ENCODE results near the gene ERCC1.

ERCC1 gene

GRCh38 chr19:45370410-45371204 lies 53.1 kb downstream of the ERCC1 start, which contains the start of gene ERCC2:
TSS of gene ERCC2 (minus strand) at chr19:45370573. CDS start at chr19:45370540, 33 bp downstream.
- H3K27me3 ChIP-seq (replicated peaks; ENCODE audit: control insufficient read depth, insufficient read depth, low read length): no peaks in the 10 kb centered on the region
- H3K4me3 ChIP-seq (ENCODE audit: low read length): peak within 1 kb of the TSS; percentile 96
- peak within 1 kb of the TSS; percentile 90 for H3K9ac ChIP-seq (ENCODE audit: low read length)
- H3K36me3 ChIP-seq (ENCODE audit: control insufficient read depth, insufficient read depth, low read length, severe bottlenecking): no peaks in the 10 kb centered on the region
- H3K4me1 ChIP-seq (ENCODE audit: control insufficient read depth, insufficient read depth, low read length): peaks cover 4% of the 10 kb centered on the region
- no peaks in the 10 kb centered on the region for H3K9me3 ChIP-seq (ENCODE audit: control insufficient read depth, low read length)
- DNase-seq (ENCODE audit: low read depth): peak; percentile 100

GRCh38 chr19:45368737-45369340 lies 54.9 kb downstream of the ERCC1 start:
- peak overlapping the region; percentile 96 for H3K4me3 ChIP-seq (ENCODE audit: low read length)
- peaks cover 4% of the 10 kb centered on the region for H3K4me1 ChIP-seq (ENCODE audit: control insufficient read depth, insufficient read depth, low read length)
- no peak for DNase-seq (ENCODE audit: low read depth)
- no peaks in the 10 kb centered on the region for H3K36me3 ChIP-seq (ENCODE audit: control insufficient read depth, insufficient read depth, low read length, severe bottlenecking)
- no peaks in the 10 kb centered on the region for H3K9me3 ChIP-seq (ENCODE audit: control insufficient read depth, low read length)
- no peaks in the 10 kb centered on the region for H3K27me3 ChIP-seq (replicated peaks; ENCODE audit: control insufficient read depth, insufficient read depth, low read length)
- H3K9ac ChIP-seq (ENCODE audit: low read length): no peak overlapping the region

- DNase-seq (ENCODE audit: low read depth): no peak
- H3K4me3 ChIP-seq (ENCODE audit: low read length): no peak overlapping the region
- peaks cover under 1% of the 10 kb centered on the region for H3K36me3 ChIP-seq (ENCODE audit: control insufficient read depth, insufficient read depth, low read length, severe bottlenecking)
- H3K9ac ChIP-seq (ENCODE audit: low read length): no peak overlapping the region
- no peaks in the 10 kb centered on the region for H3K9me3 ChIP-seq (ENCODE audit: control insufficient read depth, low read length)
- peaks cover 4% of the 10 kb centered on the region for H3K4me1 ChIP-seq (ENCODE audit: control insufficient read depth, insufficient read depth, low read length)
- H3K27me3 ChIP-seq (replicated peaks; ENCODE audit: control insufficient read depth, insufficient read depth, low read length): no peaks in the 10 kb centered on the region
Measured at GRCh38 chr19:45368127-45368526, 55.6 kb downstream of the ERCC1 start.

GRCh38 chr19:45364696-45365095 lies 59.0 kb downstream of the ERCC1 start:
- Histone ChIP-seq H3K27me3 (replicated peaks; ENCODE audit: control insufficient read depth, insufficient read depth, low read length) (no peaks in the 10 kb centered on the region), H3K4me3 (ENCODE audit: low read length) (no peak overlapping the region), H3K9ac (ENCODE audit: low read length) (no peak overlapping the region), H3K9me3 (ENCODE audit: control insufficient read depth, low read length) (no peaks in the 10 kb centered on the region), H3K36me3 (ENCODE audit: control insufficient read depth, insufficient read depth, low read length, severe bottlenecking) (peaks cover 21% of the 10 kb centered on the region), H3K4me1 (ENCODE audit: control insufficient read depth, insufficient read depth, low read length) (no peaks in the 10 kb centered on the region)
- no peak for DNase-seq (ENCODE audit: low read depth)

- Histone ChIP-seq H3K4me3 (ENCODE audit: low read length) (no peak overlapping the region), H3K9ac (ENCODE audit: low read length) (no peak overlapping the region), H3K27me3 (replicated peaks; ENCODE audit: control insufficient read depth, insufficient read depth, low read length) (no peaks in the 10 kb centered on the region), H3K4me1 (ENCODE audit: control insufficient read depth, insufficient read depth, low read length) (no peaks in the 10 kb centered on the region), H3K36me3 (ENCODE audit: control insufficient read depth, insufficient read depth, low read length, severe bottlenecking) (peaks cover 27% of the 10 kb centered on the region), H3K9me3 (ENCODE audit: control insufficient read depth, low read length) (no peaks in the 10 kb centered on the region)
- no peak for DNase-seq (ENCODE audit: low read depth)
Measured at GRCh38 chr19:45363861-45364459, 59.8 kb downstream of the ERCC1 start.

- no peak overlapping the region for H3K9ac ChIP-seq (ENCODE audit: low read length)
- no peaks in the 10 kb centered on the region for H3K4me1 ChIP-seq (ENCODE audit: control insufficient read depth, insufficient read depth, low read length)
- no peak overlapping the region for H3K4me3 ChIP-seq (ENCODE audit: low read length)
- no peaks in the 10 kb centered on the region for H3K27me3 ChIP-seq (replicated peaks; ENCODE audit: control insufficient read depth, insufficient read depth, low read length)
- H3K9me3 ChIP-seq (ENCODE audit: control insufficient read depth, low read length): no peaks in the 10 kb centered on the region
- H3K36me3 ChIP-seq (ENCODE audit: control insufficient read depth, insufficient read depth, low read length, severe bottlenecking): peaks cover 32% of the 10 kb centered on the region
- no peak for DNase-seq (ENCODE audit: low read depth)
Measured at GRCh38 chr19:45362291-45362690, 61.4 kb downstream of the ERCC1 start.

- Histone ChIP-seq H3K9me3 (ENCODE audit: control insufficient read depth, low read length) (no peaks in the 10 kb centered on the region), H3K4me3 (ENCODE audit: low read length) (no peak overlapping the region), H3K9ac (ENCODE audit: low read length) (no peak overlapping the region), H3K4me1 (ENCODE audit: control insufficient read depth, insufficient read depth, low read length) (no peaks in the 10 kb centered on the region), H3K27me3 (replicated peaks; ENCODE audit: control insufficient read depth, insufficient read depth, low read length) (no peaks in the 10 kb centered on the region), H3K36me3 (ENCODE audit: control insufficient read depth, insufficient read depth, low read length, severe bottlenecking) (peaks cover 35% of the 10 kb centered on the region)
- no peak for DNase-seq (ENCODE audit: low read depth)
Measured at GRCh38 chr19:45361608-45362007, 62.1 kb downstream of the ERCC1 start.

- DNase-seq (ENCODE audit: low read depth): no peak
- Histone ChIP-seq H3K4me3 (ENCODE audit: low read length) (no peak overlapping the region), H3K9me3 (ENCODE audit: control insufficient read depth, low read length) (no peaks in the 10 kb centered on the region), H3K27me3 (replicated peaks; ENCODE audit: control insufficient read depth, insufficient read depth, low read length) (no peaks in the 10 kb centered on the region), H3K36me3 (ENCODE audit: control insufficient read depth, insufficient read depth, low read length, severe bottlenecking) (peaks cover 64% of the 10 kb centered on the region), H3K9ac (ENCODE audit: low read length) (no peak overlapping the region), H3K4me1 (ENCODE audit: control insufficient read depth, insufficient read depth, low read length) (no peaks in the 10 kb centered on the region)
Measured at GRCh38 chr19:45358213-45358792, 65.4 kb downstream of the ERCC1 start.

- Histone ChIP-seq H3K4me3 (ENCODE audit: low read length) (no peak overlapping the region), H3K36me3 (ENCODE audit: control insufficient read depth, insufficient read depth, low read length, severe bottlenecking) (peaks cover 65% of the 10 kb centered on the region), H3K9me3 (ENCODE audit: control insufficient read depth, low read length) (no peaks in the 10 kb centered on the region), H3K9ac (ENCODE audit: low read length) (no peak overlapping the region), H3K27me3 (replicated peaks; ENCODE audit: control insufficient read depth, insufficient read depth, low read length) (no peaks in the 10 kb centered on the region), H3K4me1 (ENCODE audit: control insufficient read depth, insufficient read depth, low read length) (no peaks in the 10 kb centered on the region)
- DNase-seq (ENCODE audit: low read depth): no peak
Measured at GRCh38 chr19:45357445-45357783, 66.3 kb downstream of the ERCC1 start.
